Hepatocyte (in vitro differentiated cells): ENCODE results near the gene CYTL1. TPM values are rescaled to one million over a fixed set of nuclear protein-coding genes. Genes with fewer than 3 reads are reported as not detected.
"Not testable (repeated sequence)": the region's sequence is repeated elsewhere in the genome, so short reads cannot be mapped to it uniquely, and the experiment has no call there.

Source experiments
- DNase-seq: peaks from one replicate; pipeline ENCODE4 v3.0.0-alpha.2; 2016; ENCODE audit warnings: low spot score
- H2AFZ ChIP-seq: fragments of 200-600 bp; sonication (generic); 2 replicates; pipeline ENCODE4 v1.6.0; 2016; ENCODE audit warnings: antibody characterized with exemption, mild to moderate bottlenecking
- H3K27ac ChIP-seq: fragments of 200-600 bp; sonication (generic); 2 replicates; pipeline ENCODE4 v1.5.1; 2016; ENCODE audit warnings: mild to moderate bottlenecking
- H3K27me3 ChIP-seq: fragments of 200-600 bp; sonication (generic); 2 replicates; pipeline ENCODE4 v1.6.1; 2016
- H3K36me3 ChIP-seq: fragments of 200-600 bp; sonication (generic); replicated peaks from 2 replicates; pipeline ENCODE4 v1.5.1; 2016; ENCODE audit warnings: low read depth; ENCODE audit not compliant: insufficient read depth
- H3K4me1 ChIP-seq: fragments of 200-600 bp; sonication (generic); 2 replicates; pipeline ENCODE4 v1.5.1; 2016; ENCODE audit warnings: mild to moderate bottlenecking, moderate library complexity; ENCODE audit not compliant: insufficient read depth
- H3K4me2 ChIP-seq: fragments of 200-600 bp; sonication (generic); 2 replicates; pipeline ENCODE4 v1.6.0; 2016
- H3K4me3 ChIP-seq: fragments of 200-600 bp; sonication (generic); 2 replicates; pipeline ENCODE4 v1.5.1; 2016; ENCODE audit warnings: mild to moderate bottlenecking
- H3K79me2 ChIP-seq: fragments of 200-600 bp; sonication (generic); 2 replicates; pipeline ENCODE4 v1.6.0; 2017; ENCODE audit warnings: mild to moderate bottlenecking
- H3K9me2 ChIP-seq: fragments of 200-600 bp; sonication (generic); replicated peaks from 2 replicates; pipeline ENCODE4 v1.6.0; 2017; ENCODE audit warnings: mild to moderate bottlenecking; ENCODE audit not compliant: insufficient read depth
- H3K9me3 ChIP-seq: fragments of 200-600 bp; sonication (generic); 2 replicates; pipeline ENCODE4 v1.5.1; 2016; ENCODE audit warnings: low read depth, mild to moderate bottlenecking
- H4K20me1 ChIP-seq: fragments of 200-600 bp; sonication (generic); 2 replicates; pipeline ENCODE4 v1.6.0; 2016; ENCODE audit warnings: mild to moderate bottlenecking; ENCODE audit not compliant: insufficient read depth, poor library complexity, severe bottlenecking
- EZH2 ChIP-seq: fragments of 200-600 bp; sonication (generic); IDR thresholded peaks from 2 replicates; pipeline ENCODE4 v1.6.1; 2016; ENCODE audit warnings: antibody characterized with exemption, mild to moderate bottlenecking, borderline replicate concordance
- EZH2phosphoT487 ChIP-seq: fragments of 200-600 bp; sonication (generic); IDR thresholded peaks from one replicate; pipeline ENCODE4 v1.6.1; 2018; ENCODE audit warnings: antibody characterized with exemption, mild to moderate bottlenecking, low read depth, moderate library complexity; ENCODE audit not compliant: unreplicated experiment, severe bottlenecking
- WGBS: methylation state at CpG from one replicate; pipeline ENCODE4 v1.1.6; 2016; ENCODE audit warnings: low lambda C conversion rate; ENCODE audit errors: missing lambda C conversion rate; 5-methylcytosine and 5-hydroxymethylcytosine counted together
- polyA plus RNA-seq: library from polyadenylated mRNA; unstranded; fragments of >200 nt; fragmentation: Nextera tagmentation; extraction: Ambion mirVana; gene quantifications from 2 replicates; pipeline ENCODE4 v1.2.1, GENCODE V29; 2016
- total RNA-seq: library from RNA; depleted of rRNA; stranded (reverse); fragments of >200 nt; gene quantifications from 2 replicates; pipeline ENCODE4 v1.2.3, GENCODE V29; 2014
- TF ChIP-seq, protein P1 (sequence below): fragments of 200-600 bp; sonication (generic); IDR thresholded peaks from 2 replicates; pipeline ENCODE4 v1.5.1; 2016; ENCODE audit warnings: antibody characterized with exemption, mild to moderate bottlenecking; ENCODE audit not compliant: poor library complexity

CYTL1 gene
- total and polyA plus RNA-seq, 2 experiments from 2014 or later = 37.4 to 55.4 TPM

DNA sequence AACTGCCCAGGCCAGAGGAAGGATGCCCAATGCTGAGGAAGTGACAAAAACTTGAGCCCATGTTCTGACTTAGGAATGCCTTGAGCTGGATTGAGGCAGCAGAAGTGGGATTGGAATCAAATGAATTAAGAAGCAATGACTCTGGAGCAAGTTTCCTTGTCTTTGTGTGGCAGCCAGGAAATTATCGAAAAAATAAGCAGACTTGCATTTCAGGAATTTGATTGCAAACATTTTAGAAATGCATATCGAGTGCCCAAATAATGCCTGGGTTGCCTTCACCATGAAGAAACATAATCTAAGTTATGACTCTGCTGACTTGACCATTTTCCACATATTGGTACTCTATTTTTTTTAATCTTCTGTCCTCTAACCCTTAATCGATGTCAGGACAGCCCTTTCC is 9.5 kb downstream of the CYTL1 start:
- WGBS = 95% methylated on average over 3 of the region's 3 CpGs
- no peaks in the 10 kb centered on the region for H3K4me1 ChIP-seq
- no peak overlapping the region for H3K4me3 ChIP-seq
- no peaks in the 10 kb centered on the region for H4K20me1 ChIP-seq
- no peaks in the 10 kb centered on the region for H3K79me2 ChIP-seq
- no peak overlapping the region for H3K27ac ChIP-seq
- TF ChIP-seq EZH2phosphoT487 = no peak
- TF ChIP-seq EZH2 = no peak
- TF ChIP-seq, protein P1, sequence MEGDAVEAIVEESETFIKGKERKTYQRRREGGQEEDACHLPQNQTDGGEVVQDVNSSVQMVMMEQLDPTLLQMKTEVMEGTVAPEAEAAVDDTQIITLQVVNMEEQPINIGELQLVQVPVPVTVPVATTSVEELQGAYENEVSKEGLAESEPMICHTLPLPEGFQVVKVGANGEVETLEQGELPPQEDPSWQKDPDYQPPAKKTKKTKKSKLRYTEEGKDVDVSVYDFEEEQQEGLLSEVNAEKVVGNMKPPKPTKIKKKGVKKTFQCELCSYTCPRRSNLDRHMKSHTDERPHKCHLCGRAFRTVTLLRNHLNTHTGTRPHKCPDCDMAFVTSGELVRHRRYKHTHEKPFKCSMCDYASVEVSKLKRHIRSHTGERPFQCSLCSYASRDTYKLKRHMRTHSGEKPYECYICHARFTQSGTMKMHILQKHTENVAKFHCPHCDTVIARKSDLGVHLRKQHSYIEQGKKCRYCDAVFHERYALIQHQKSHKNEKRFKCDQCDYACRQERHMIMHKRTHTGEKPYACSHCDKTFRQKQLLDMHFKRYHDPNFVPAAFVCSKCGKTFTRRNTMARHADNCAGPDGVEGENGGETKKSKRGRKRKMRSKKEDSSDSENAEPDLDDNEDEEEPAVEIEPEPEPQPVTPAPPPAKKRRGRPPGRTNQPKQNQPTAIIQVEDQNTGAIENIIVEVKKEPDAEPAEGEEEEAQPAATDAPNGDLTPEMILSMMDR = no peak
- no peaks in the 10 kb centered on the region for H3K9me3 ChIP-seq
- H3K9me2 ChIP-seq = no peaks in the 10 kb centered on the region
- peaks cover 8% of the 10 kb centered on the region for H3K27me3 ChIP-seq
- H3K4me2 ChIP-seq = no peak overlapping the region
- DNase-seq = no peak
- no peak overlapping the region for H2AFZ ChIP-seq
- H3K36me3 ChIP-seq = no peaks in the 10 kb centered on the region

DNA sequence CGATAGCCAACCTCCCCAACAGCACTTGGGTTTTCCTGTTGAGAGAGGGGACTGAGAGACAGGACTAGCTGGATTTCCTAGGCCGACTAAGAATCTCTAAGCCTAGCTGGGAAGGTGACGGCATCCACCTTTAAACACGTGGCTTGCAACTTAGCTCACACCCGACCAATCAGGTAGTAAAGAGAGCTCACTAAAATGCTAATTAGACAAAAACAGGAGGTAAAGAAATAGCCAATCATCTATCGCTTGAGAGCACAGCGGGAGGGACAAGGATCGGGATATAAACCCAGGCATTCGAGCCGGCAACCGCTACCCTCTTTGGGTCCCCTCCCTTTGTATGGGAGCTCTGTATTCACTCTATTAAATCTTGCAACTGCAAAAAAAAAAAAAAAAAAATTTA is 12.3 kb downstream of the CYTL1 start:
- not testable (repeated sequence) for DNase-seq, H3K27ac ChIP-seq, H3K4me1 ChIP-seq, H3K9me3 ChIP-seq, H3K36me3 ChIP-seq, H2AFZ ChIP-seq, H4K20me1 ChIP-seq, H3K79me2 ChIP-seq, H3K9me2 ChIP-seq, H3K4me3 ChIP-seq, H3K4me2 ChIP-seq
- H3K27me3 ChIP-seq = peaks cover 10% of the 10 kb centered on the region
- WGBS = 89% methylated on average over 11 of the region's 11 CpGs

DNA sequence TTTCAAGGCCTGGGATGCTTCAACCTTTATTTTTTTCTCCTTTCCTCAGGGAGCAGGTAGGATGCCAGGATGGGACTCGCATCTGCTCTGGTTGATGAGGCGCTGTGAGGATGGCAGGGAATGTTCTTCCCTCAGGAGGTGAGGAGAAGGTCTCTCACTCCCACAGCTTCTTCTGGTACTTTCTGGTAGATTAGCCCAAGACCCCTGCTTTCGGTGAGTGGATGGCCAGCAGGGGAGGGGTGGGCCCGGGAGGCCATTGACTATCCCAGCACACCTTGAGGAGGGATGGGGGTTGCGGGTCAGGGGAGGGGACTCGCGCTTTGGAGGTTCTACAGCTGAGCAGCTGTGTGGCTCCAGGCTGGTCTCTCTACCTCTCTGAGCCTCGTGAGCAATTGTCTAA is 14.8 kb downstream of the CYTL1 start:
- Histone ChIP-seq H3K79me2 (no peaks in the 10 kb centered on the region), H2AFZ (no peak overlapping the region), H3K27ac (no peak overlapping the region), H3K4me1 (no peaks in the 10 kb centered on the region), H3K36me3 (no peaks in the 10 kb centered on the region), H3K4me3 (no peak overlapping the region), H3K4me2 (no peak overlapping the region), H3K9me3 (no peaks in the 10 kb centered on the region), H3K9me2 (no peaks in the 10 kb centered on the region), H3K27me3 (peaks cover 20% of the 10 kb centered on the region), H4K20me1 (no peaks in the 10 kb centered on the region)
- WGBS = 96% methylated on average over 8 of the region's 8 CpGs
- no peak for DNase-seq
- TF ChIP-seq EZH2phosphoT487 = no peak
- TF ChIP-seq, protein P1 = no peak
- TF ChIP-seq EZH2 = no peak

DNA sequence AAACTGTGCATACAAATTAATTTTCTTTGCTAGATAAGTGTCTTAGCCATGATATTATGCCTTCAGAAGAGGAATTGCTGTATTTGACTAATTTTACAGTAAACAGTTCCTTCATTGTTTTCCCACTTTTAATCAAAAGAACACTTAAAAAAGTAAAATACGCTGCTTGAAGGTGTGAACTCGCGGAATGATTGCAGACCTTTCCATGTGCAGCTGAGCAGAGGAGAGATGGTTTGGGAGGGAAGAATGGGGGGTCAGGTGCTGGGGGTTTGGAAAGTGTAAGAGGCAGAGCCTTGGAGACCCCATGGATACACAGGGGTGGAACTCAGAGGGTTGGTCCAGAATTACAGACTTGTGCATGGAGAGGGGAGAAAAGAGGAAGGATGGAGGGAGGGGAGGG is 15.3 kb downstream of the CYTL1 start:
- no peak overlapping the region for H3K4me3 ChIP-seq
- peaks cover 19% of the 10 kb centered on the region for H3K27me3 ChIP-seq
- H3K36me3 ChIP-seq = no peaks in the 10 kb centered on the region
- no peak for DNase-seq
- no peaks in the 10 kb centered on the region for H3K4me1 ChIP-seq
- TF ChIP-seq, protein P1 = no peak
- no peak for TF ChIP-seq EZH2
- no peak for TF ChIP-seq EZH2phosphoT487
- H3K9me3 ChIP-seq = no peaks in the 10 kb centered on the region
- H2AFZ ChIP-seq = no peak overlapping the region
- H3K4me2 ChIP-seq = no peak overlapping the region
- H4K20me1 ChIP-seq = no peaks in the 10 kb centered on the region
- H3K9me2 ChIP-seq = no peaks in the 10 kb centered on the region
- 87% methylated on average over 3 of the region's 3 CpGs for WGBS
- no peaks in the 10 kb centered on the region for H3K79me2 ChIP-seq
- no peak overlapping the region for H3K27ac ChIP-seq
